HepG2 (cell line): ENCODE measurements around the gene MMP19. TPM values are rescaled to one million over a fixed set of nuclear protein-coding genes. Genes with fewer than 3 reads are reported as not detected.

Source experiments
- ARID3A ChIP-seq: IDR thresholded peaks from 2 replicates; pipeline ENCODE4 v1.6.1; 2012; ENCODE audit warnings: low read depth, low read length, improper control_type of control experiment
- E2F1 ChIP-seq: sonication (generic); formaldehyde crosslinking; IDR thresholded peaks from 2 replicates; pipeline ENCODE4 v1.5.0; 2020; ENCODE audit warnings: missing genetic modification reagents
- ELK4 ChIP-seq: sonication (generic); formaldehyde crosslinking; IDR thresholded peaks from 2 replicates; pipeline ENCODE4 v1.9.0; 2021; ENCODE audit warnings: missing genetic modification reagents, borderline replicate concordance
- KLF13 ChIP-seq: sonication (generic); formaldehyde crosslinking; IDR thresholded peaks from 2 replicates; pipeline ENCODE4 v1.4.0; 2020; ENCODE audit warnings: mild to moderate bottlenecking, missing genetic modification reagents
- KMT2B ChIP-seq: IDR thresholded peaks from 2 replicates; pipeline ENCODE4 v1.6.1; 2016; ENCODE audit warnings: missing genetic modification reagents, missing compliant biosample characterization
- LCORL ChIP-seq, 2 experiments: fragments of 450-650 bp in 1 of 2; sonication (generic) in 1 of 2; formaldehyde crosslinking in 1 of 2; IDR thresholded peaks; 2 replicates each; pipeline versions ENCODE4 v1.5.0 to v1.6.1; 2017 to 2020; ENCODE audit warnings: antibody characterized with exemption in 1 of 2, missing genetic modification reagents in 1 of 2
- PAX8 ChIP-seq: sonication (generic); formaldehyde crosslinking; IDR thresholded peaks from 2 replicates; pipeline ENCODE4 v1.8.0; 2022; ENCODE audit warnings: mild to moderate bottlenecking, missing genetic modification reagents, borderline replicate concordance
- REPIN1 ChIP-seq: sonication (generic); formaldehyde crosslinking; IDR thresholded peaks from 2 replicates; pipeline ENCODE4 v1.8.0; 2022; ENCODE audit warnings: missing genetic modification reagents, low read depth, mild to moderate bottlenecking, borderline replicate concordance
- TEAD2 ChIP-seq: sonication (generic); formaldehyde crosslinking; IDR thresholded peaks from 2 replicates; pipeline ENCODE4 v1.9.0; 2021; ENCODE audit warnings: missing genetic modification reagents
- U2AF1 ChIP-seq: fragments of 200-400 bp; formaldehyde crosslinking; optimal IDR thresholded peaks from 2 replicates; pipeline ENCODE3; 2017; ENCODE audit warnings: mild to moderate bottlenecking, low read depth, low read length
- ZBTB4 ChIP-seq: sonication (generic); formaldehyde crosslinking; IDR thresholded peaks from 2 replicates; pipeline ENCODE4 v1.4.0; 2020; ENCODE audit warnings: missing genetic modification reagents, mild to moderate bottlenecking, borderline replicate concordance
- ZMAT5 ChIP-seq: sonication (generic); formaldehyde crosslinking; IDR thresholded peaks from 2 replicates; pipeline ENCODE4 v1.5.0; 2020; ENCODE audit warnings: mild to moderate bottlenecking, low read depth, missing genetic modification reagents, borderline replicate concordance
- ZMYM4 ChIP-seq: sonication (generic); formaldehyde crosslinking; IDR thresholded peaks from 2 replicates; pipeline ENCODE4 v1.8.1; 2023; ENCODE audit warnings: mild to moderate bottlenecking, missing genetic modification reagents
- ZNF12 ChIP-seq: sonication (generic); formaldehyde crosslinking; IDR thresholded peaks from 2 replicates; pipeline ENCODE4 v1.5.0; 2020; ENCODE audit warnings: missing genetic modification reagents
- ZNF460 ChIP-seq: sonication (generic); formaldehyde crosslinking; IDR thresholded peaks from 2 replicates; pipeline ENCODE4 v1.5.1; 2020; ENCODE audit warnings: missing genetic modification reagents, mild to moderate bottlenecking, borderline replicate concordance
- ZNF557 ChIP-seq: sonication (generic); formaldehyde crosslinking; IDR thresholded peaks from 2 replicates; pipeline ENCODE4 v1.4.0; 2020; ENCODE audit warnings: missing genetic modification reagents
- ZNF777 ChIP-seq: sonication (generic); formaldehyde crosslinking; IDR thresholded peaks from 2 replicates; pipeline ENCODE4 v1.4.0; 2020; ENCODE audit warnings: missing genetic modification reagents
- polyA plus RNA-seq, 8 experiments: library from polyadenylated mRNA; depleted of rRNA in 3 of 8; stranded (reverse) in 7 of 8; unstranded in 1 of 8; fragments of >200 nt; fragmentation: Illumina TruSeq in 4 of 8; extraction: Trizol in 4 of 8; gene quantifications; 2 replicates each; pipeline versions ENCODE4 v1.2.1 to v1.2.3, GENCODE V29; 2011 to 2016; ENCODE audit warnings: low read depth in 4 of 8, missing spikeins in 1 of 8, mixed read lengths in 1 of 8; ENCODE audit not compliant: insufficient read depth in 1 of 8
- total RNA-seq, 5 experiments: library from RNA; depleted of rRNA; stranded (reverse); fragments of >200 nt; fragmentation: Illumina TruSeq; extraction: Trizol; gene quantifications; 2 replicates each; pipeline ENCODE4 v1.2.3, GENCODE V29; 2016; ENCODE audit warnings: low read depth in 1 of 5

The MMP19 gene
- total and polyA plus RNA-seq, 2 of the 13 experiments (the other 11 are each of a cell fraction or from before 2014, with no cell fraction given) = 0.07 to 0.08 TPM

- TF ChIP-seq ZMAT5 (CRISPR knock-in tag) = no peak
- TF ChIP-seq ELK4 (CRISPR knock-in tag) = no peak
- no peak for TF ChIP-seq ZNF12
- peak; percentile 71; the same call in 1 of the 2 replicates for TF ChIP-seq REPIN1 (CRISPR knock-in tag)
- peak; percentile 30; the same call in 1 of the 2 replicates for TF ChIP-seq LCORL (IDR thresholded peaks at IDR 0.05)
- TF ChIP-seq LCORL (CRISPR knock-in tag; IDR thresholded peaks at IDR 0.05) = 0 out of 2 replicates have a peak, but pooled peaks have one; percentile 54
- no peak for TF ChIP-seq ARID3A
- TF ChIP-seq E2F1 (CRISPR knock-in tag) = peak; percentile 89; the same call in 1 of the 2 replicates
- TF ChIP-seq TEAD2 (CRISPR knock-in tag) = no peak
- TF ChIP-seq ZMYM4 (CRISPR knock-in tag) = peak; percentile 72
- TF ChIP-seq U2AF1 = no peak
- no peak for TF ChIP-seq ZNF557
- TF ChIP-seq ZNF777 (CRISPR knock-in tag) = no peak
- TF ChIP-seq PAX8 (CRISPR knock-in tag) = peak; percentile 16; the same call in 1 of the 2 replicates
- TF ChIP-seq ZNF460 (CRISPR knock-in tag) = no peak
- TF ChIP-seq ZBTB4 (CRISPR knock-in tag) = no peak
- no peak for TF ChIP-seq KLF13 (CRISPR knock-in tag)
- peak; percentile 79 for TF ChIP-seq KMT2B (CRISPR knock-in tag)
These were observed 25.2 kb downstream of the MMP19 start, which contains the start of the genes ORMDL2 and SARNP (continued) for GRCh38 chr12:55817345-55818139.
